NCI-H748 (cell line): ENCODE measurements around the gene PCNX2.
A peak's percentile ranks its signal among the peaks of the same experiment; 100 is the strongest.

Experiments used
- DNase-seq: peaks from one replicate; lab custom pipeline; 2025; ENCODE audit not compliant: unreplicated experiment; lab: John Stamatoyannopoulos, UW

PCNX2 gene, protein sequence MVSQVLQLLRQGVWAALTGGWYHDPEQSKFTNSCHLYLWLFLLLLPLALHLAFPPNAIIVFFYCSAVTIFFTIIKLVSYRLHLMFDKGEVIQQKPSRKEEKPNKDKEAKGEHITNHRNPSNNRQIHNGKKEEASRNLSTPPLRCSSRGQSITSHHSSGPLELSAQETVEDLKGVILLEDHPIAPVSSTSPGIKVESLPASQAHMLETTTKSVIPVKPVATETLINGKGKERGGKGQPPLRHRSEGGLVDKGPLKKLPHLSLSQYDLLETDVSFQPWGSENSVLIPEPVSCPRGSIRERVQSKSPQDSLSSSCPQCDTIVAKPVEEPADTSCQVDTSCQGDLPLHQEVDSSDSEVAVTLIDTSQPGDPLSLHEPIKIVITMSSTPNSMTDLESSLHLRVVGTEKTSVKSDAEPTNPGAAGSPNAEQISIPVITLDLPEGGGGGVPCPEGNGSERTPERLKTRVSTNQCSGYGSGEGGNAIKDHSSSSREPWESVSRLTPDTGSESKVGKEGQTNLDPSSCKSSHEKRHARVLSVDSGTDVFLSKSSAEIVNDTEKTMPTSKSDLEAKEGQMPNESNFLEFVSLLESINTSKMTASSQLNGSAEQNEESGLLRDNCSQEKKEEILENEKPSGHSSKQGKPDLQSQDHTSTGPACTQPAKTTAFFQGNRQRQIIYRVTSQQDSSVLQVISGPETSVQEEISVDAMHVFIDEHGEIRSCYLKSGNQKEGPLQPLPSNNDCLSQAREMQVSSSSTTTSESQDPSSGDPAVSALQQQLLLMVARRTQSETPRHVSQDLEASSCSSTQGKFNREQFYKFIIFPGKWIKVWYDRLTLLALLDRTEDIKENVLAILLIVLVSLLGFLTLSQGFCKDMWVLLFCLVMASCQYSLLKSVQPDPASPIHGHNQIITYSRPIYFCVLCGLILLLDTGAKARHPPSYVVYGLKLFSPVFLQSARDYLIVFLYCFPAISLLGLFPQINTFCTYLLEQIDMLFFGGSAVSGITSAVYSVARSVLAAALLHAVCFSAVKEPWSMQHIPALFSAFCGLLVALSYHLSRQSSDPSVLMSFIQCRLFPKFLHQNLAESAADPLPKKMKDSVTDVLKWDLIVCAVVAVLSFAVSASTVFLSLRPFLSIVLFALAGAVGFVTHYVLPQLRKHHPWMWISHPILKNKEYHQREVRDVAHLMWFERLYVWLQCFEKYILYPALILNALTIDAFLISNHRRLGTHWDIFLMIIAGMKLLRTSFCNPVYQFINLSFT (N-terminal part only)

DNA sequence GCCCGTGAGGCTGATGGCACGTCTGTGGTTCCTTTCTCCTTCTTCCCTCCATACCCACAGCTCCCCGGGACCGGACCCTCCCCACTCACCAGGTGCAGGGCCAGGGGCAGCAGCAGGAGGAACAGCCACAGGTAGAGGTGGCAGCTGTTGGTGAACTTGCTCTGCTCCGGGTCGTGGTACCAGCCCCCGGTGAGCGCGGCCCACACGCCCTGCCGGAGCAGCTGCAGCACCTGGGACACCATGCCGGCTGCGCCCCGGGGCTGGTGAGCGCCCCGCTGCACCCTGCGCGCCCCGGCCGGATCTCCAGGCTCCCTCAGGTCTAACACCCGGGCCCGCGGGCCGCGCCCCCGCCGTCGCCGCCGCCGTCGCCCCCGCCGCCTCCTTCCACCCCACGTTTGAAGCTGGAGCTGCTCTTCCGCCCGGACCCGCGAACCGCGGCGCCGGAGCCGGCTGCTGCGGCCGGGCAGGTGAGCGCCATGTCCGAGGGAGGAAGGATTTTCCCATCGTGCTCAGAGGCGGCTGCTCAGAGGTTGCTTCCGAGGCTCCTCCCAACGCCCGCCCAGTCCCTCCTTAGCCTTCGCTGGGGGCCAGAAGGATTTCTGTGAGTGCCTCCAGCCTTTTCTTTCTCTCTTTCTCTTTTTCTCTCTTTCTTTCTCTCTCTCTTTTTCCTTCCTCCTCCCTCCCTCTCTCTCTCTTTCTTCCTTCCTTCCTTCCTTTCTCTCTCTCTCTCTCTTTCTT, at the start of gene PCNX2:
PCNX2 (minus strand) TSS at position 489 of the 738 bp plus-strand sequence; CDS start at position 242, 247 bp downstream.
- peak; percentile 73 for DNase-seq

DNA sequence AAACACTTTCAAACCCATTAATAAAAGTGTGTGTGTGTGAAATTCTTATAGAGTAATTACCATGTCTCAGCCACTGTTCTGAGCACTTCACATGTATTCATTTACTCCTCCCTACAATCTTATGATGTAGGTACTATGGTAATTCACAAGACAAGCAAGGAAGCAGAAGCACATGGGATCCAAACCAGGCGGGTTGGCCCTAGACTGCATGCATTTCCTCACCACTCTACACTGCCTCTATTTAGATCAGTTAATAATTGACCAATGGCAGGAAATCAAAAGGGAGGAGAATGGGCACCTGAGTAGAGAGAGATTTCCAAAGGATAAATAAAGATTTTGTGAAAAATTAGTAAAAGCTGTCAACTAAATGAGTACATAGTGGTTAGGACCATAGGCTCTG, 47.7 kb upstream of the PCNX2 start:
- no peak for DNase-seq

DNA sequence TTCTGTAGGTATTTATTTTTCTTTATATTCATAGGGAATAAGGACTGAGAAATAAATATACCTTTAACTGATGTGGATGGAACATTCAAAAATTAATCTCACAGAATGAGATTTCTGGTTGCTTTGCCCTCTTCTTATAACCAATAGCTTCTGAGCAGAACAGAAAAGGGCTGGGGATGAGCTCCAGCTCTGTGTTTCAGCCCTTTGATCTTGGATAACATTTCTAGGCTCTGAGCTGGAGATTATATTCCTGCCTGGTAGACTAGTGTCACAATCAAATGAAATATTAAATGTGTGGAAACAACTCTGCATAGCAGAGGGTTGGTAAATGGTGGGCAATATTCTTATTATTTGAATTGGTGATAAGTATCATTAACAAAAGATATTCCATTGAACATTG, 46.6 kb upstream of the PCNX2 start:
- DNase-seq: no peak

DNA sequence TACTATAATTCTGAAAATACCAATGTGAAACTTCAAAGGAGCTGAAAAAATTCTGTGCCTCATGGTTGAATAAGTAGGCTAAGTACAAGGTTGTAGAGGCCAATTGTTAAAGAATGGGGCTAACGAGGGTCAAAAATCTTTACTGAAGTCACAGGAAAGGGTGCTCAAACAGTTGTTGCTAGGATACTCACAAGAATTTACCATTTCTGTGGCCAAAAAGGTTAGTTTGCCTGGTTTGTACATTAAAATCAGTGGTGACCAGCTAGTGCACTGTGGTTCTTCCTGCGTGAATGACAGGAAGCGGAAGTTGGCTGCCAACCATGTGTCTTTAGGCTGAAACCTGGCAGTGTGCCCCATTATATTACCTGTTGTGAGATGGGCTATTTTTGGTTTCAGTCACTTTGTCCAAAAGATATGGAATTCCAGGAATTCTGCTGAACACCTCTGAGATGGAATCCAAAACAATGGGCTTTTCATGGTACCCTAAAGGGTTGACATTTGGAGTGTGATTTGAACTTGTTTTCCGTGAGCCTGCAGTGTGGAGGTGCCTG, 45.5 kb upstream of the PCNX2 start:
- no peak for DNase-seq

DNA sequence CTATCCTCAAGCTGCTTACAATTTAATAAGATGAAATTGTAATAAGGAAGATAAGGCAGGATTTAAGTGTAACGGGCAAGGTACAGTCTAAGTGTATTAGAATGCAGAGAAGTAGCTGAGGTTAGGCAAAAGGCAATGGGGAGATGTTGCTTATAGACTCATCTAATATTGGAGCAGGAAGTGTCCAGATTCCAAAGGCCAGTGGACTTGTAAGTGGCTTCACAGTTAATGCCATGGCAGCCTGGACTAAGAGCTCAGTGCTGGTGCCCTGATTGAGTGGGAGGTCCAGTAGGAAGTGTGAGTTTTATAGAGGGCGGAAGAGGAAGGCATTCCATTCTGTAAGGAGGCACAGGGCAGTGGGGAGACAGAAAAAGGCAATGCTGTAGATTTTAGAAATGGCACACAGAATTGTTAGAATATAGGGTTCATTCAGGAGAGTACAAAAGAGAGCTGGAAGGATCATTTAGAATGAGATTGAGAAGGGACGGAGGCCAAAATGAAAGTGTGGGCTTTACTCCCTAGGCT, 44.6 kb upstream of the PCNX2 start:
- no peak for DNase-seq

DNA sequence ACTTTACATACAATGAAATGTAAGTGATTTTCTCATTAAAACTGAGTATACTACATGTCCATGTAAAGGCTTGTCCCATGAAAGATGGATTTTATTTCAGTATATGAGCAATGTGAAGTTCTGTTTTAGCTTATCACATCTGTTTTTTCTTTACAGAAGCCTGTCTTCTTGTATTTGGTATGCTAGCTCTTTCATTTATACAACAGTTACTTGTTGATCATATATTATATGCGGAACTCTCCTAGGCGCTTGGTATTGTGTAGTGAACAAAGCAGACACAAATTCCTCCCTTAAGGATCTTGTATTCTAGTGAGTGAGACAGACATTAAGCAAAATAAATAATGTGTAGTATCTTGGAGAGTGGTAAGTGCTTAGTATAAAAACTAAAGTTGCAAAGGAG, 42.6 kb upstream of the PCNX2 start:
- no peak for DNase-seq

DNA sequence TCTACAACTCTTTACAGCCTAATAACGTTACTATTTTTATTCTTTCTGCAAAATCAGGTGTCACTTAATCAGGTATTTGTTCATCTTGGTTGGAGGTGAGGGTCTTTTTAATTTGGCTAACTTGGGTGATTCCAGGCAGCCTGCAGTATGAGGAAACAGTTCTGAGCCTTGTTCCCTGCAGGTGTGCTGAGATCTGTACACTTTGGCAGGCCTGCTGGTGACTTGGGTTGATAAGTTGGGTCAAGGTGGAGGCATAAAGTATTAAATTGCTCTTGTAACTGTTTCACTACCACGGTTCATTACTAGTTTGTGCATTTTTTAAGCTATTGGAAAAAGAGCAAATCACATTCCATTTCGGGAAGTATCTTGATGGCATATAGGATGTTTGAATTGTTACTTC, 42.0 kb upstream of the PCNX2 start:
- DNase-seq: no peak

DNA sequence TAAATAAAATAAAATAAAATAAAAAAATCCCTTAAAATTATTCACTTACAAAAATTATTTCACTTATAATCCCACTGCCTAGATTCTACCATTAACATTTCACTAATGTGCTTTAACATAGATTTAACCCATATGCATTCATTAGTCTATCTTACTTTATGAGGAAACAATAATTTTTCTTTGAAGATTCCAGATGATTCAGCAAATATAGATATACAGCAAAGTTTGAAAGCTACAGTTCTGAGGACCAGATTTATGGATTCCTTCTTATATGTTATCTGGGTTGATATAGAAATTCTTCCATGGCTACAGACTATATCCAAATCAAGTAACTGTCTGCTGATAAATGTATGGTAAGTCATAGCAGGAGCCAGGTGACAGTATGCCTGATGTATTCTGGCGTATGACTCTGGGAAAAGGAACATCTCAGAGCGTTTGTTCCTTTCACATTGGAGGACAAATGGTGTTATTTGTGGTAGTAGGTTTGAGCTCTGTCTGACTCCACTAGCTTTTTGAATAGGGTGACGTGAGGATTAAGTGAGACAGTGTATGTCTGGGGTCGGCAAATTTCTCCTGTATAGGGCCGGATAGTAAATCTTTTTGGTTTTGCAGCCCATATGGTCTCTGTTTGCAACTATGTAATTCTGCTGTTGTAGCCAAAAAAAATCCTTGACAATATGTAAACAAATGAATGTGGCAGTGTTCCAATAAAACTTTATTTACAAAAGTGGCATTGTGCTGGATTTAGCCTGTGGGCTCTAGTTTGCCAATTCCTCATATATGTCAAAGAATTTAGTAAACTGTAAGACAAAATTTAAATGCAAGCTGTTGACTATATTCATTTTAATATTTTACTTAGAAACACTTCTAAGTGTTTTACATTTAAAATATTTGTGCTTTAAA, 41.3 kb upstream of the PCNX2 start:
- DNase-seq: no peak

DNA sequence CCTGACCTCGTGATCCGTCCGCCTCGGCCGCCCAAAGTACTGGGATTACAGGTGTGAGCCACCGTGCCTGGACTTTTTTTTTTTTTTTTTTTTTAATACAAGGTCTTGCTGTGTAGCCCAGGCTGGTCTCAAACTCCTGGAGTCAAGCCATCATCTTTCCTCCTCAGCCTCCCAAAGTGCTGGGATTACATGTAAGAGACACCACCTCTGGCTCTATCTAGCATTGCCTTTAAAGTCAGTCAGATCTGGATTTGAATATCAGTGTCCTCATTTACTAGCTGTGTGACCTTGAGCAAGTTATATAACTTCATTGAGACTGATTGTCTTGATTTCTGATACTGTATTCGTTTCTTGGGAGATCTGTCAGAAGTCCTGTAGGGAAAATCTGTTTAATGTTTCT, 38.6 kb upstream of the PCNX2 start:
- no peak for DNase-seq

DNA sequence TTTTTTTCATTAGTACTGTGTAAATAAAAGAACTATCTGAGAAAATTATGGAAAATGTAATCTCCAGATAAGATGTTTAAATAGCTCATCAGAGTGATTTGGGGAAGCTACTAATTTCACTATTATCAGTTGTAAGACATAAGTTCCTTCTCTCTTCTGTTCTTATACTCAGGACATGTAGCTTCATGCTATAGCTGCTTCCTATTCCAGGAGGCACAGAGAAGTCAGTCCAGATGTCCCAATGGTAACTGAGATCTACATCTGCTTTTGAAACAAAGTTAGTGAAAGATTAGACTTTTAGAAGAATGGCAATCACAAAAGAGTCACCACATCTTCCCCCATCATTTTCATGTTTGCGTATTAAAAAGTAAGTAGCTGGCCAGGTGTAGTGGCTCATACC, 37.6 kb upstream of the PCNX2 start:
- no peak for DNase-seq

DNA sequence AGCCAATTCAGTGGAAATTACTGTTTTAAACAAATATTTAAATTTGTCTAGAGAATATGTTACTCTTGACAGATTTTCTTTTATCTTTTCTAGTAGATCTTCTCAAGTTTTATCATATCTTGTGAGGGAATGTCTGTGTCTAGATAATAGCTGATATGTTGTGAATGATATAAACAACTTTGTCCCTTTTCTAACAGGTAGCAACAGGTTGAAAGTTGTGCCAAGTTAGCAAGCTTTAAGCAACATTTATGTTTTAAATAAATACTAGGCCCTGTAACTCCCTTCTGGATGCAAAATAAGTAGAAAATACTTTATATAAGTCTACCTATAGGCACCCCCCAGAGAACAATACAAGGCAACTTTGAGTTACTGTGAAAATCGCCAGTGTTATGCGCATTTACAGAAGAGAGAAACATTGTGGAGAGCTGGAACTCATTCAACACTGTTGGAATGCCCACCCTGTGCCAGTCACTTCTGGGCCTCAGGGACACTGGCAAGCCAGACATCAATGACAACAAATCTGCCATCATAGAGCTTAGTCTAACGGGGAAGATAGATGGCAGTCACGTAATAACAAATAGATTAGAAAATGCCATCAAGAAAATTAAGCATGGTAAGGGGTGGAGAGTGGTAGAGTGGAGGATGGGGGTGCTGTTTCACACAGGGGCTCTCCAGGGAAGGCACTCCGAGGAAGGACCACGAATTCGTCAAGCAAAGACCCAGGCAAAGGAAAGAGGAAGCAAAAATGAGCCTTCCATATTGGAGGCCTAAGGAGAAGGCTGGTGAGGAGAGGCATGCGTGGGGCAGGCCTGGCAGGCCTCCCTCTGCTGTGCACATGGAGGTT, 36.4 kb upstream of the PCNX2 start:
- DNase-seq: no peak

DNA sequence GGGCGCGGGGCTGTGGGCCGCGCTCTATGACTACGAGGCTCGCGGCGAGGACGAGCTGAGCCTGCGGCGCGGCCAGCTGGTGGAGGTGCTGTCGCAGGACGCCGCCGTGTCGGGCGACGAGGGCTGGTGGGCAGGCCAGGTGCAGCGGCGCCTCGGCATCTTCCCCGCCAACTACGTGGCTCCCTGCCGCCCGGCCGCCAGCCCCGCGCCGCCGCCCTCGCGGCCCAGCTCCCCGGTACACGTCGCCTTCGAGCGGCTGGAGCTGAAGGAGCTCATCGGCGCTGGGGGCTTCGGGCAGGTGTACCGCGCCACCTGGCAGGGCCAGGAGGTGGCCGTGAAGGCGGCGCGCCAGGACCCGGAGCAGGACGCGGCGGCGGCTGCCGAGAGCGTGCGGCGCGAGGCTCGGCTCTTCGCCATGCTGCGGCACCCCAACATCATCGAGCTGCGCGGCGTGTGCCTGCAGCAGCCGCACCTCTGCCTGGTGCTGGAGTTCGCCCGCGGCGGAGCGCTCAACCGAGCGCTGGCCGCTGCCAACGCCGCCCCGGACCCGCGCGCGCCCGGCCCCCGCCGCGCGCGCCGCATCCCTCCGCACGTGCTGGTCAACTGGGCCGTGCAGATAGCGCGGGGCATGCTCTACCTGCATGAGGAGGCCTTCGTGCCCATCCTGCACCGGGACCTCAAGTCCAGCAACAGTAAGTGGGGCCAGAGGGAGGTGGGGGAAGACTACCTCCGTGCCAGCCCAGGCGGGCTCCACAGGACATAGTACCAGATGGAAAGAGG, 32.8 kb upstream of the PCNX2 start:
- peak; percentile 63 for DNase-seq

DNA sequence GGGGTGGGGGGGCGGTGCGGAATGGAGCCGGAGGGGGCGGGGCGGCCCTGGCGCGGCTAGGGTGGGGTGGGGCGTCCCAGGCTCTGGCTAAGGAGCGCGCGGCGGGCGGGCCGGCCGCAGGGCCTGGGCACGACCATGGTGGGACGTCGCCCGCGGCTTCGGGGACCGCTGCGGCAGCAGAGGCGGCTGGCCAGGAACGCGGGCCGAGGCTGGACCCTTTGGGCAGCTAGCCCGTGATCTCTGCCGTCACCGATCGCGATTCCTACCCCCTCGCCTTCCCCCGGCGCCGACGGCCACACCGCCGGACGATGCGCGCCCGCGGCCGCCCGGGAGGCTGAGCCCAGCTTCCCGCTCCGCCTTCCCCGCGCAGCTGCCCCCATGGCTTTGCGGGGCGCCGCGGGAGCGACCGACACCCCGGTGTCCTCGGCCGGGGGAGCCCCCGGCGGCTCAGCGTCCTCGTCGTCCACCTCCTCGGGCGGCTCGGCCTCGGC, 32.2 kb upstream of the PCNX2 start, which contains the start of gene MAP3K21:
MAP3K21 (plus strand) TSS at position 74 of the 491 bp plus-strand sequence; CDS start at position 379, 305 bp downstream.
- DNase-seq: no peak

DNA sequence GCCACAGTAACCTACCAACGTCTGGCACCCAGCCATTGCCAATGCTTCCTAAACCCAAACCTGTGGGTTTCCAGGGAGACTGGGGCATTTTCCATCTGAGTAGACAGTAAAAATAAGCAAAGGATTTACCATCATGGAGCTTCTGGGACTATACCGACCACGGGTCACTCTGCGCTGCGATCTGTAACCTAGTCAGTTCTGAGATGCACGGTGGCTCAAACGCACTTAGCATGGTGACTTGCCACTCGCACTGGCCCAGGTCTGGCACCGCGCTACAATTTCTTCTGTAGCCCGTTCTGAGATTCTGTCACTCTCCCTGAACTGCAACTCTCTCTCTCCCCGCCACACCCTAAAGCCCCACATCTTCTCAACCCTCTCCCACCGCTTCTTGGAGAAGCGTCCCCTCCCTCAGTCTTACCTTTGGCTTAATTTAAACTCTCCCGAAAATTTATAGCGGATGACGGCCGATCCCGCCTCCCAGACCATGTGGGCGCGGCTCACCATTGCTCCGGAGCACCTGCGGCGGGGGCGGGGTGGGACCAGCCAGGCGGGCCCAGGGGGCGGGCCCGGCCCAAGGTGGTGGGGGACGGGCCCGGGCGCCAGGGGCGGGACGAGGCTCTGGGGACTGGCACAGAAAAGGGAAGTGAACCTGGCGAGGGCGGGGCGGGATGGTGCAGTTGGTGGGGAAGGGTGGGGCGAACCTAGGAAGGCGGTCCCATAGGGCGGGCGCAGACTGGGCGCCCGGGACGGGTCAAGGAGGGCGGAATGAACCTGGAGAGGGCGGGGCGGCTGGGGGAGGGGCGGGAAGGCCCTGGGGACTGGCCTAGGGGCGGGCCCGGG, 31.5 kb upstream of the PCNX2 start:
- peak; percentile 89 for DNase-seq

DNA sequence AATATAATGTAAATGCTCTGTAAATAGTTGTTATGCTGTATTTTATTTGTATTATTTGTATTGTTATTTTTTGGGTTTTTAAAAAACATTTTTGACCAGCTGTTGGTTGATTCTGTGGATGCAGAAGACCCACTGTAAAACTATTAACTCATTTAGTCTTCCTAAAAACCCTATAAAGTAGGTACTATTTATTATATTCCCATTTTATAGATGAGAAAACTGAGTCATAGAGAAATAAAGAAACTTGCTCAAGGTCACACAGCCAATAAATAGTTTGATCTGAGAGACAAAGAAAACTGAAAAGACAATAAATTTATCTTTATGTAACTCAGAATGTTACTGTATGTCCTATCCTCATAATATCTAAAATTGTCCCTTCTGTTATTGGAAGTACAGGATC, 30.8 kb upstream of the PCNX2 start:
- DNase-seq: no peak

DNA sequence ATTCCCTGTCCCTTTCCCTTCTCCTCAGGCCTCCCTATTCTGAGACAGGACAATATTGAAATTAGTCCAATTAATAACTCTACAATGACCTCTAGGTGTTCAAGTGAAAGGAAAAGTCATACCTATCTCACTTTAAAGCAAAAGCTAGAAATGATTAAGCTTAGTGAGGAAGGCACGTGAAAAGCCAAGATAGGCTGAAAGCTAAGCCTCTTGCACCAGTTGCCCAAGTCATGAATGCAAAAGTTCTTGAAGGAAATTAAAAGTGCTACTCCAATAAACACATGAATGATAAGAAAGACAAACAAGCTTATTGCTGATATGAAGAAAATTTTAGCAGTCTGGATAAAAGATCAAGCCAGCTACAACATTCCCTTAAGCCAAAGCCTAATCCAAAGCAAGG, 28.2 kb upstream of the PCNX2 start:
- no peak for DNase-seq
